ENCODE measurements around the gene PTGER4.

PTGER4 gene

DNA sequence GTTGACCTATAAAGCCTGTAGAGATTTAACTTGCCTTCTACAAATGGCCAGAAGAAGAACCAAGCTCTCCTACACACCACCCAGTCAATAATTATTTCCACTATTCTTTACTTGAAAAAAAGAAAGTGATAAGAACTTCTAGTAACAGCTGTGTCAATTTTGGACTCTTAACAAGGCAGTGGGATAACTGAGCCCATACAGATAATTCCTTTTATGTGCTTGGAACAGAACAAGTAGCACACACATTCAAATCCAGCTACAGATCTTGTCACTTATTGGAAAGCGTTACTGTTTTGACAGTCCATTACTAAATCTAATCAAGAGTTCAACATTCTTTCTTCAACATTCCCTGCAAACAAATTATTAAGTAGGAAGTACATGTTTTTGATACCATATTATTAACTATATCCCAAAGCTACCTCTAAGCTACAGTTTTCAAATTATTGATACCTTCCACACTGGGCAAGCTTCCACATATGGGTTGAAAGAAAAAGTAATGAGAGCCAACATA is 6.3 kb downstream of the PTGER4 start:
- ATAC-seq (ENCODE audit: insufficient read depth, low read depth) (no peak), DNase-seq (no peak)
- Histone ChIP-seq H3K9me3 (ENCODE audit: insufficient read depth, low read length, severe bottlenecking) (no peaks in the 10 kb centered on the region), H2AFZ (ENCODE audit: low read depth, low read length) (no peak overlapping the region), H4K20me1 (ENCODE audit: insufficient read depth, low read length) (peaks cover 90% of the 10 kb centered on the region), H3K27ac (ENCODE audit: low read length) (peak overlapping the region; percentile 75), H3K4me2 (ENCODE audit: insufficient read depth, low read length) (peak overlapping the region; percentile 65), H3K4me1 (ENCODE audit: insufficient read depth, low read length) (peaks cover 63% of the 10 kb centered on the region), H3K9ac (ENCODE audit: low read depth, low read length) (peak overlapping the region; percentile 89), H3K4me3 (ENCODE audit: low read depth in 1 of 2, low read length in 2 of 2) (peak overlapping the region; percentile 95 to 96; a peak in 3 of 4 replicates), H3K27me3 (ENCODE audit: insufficient read depth, low read length, poor library complexity) (no peaks in the 10 kb centered on the region), H3K79me2 (ENCODE audit: insufficient read depth, low read length) (peaks cover 100% of the 10 kb centered on the region), H3K36me3 (ENCODE audit: insufficient read depth, low read length) (peaks cover 99% of the 10 kb centered on the region)
- no peak for TF ChIP-seq EZH2 (IDR thresholded peaks at IDR 0.05; ENCODE audit: borderline replicate concordance, low read depth, low read length, severe bottlenecking)
- TF ChIP-seq, protein P1, sequence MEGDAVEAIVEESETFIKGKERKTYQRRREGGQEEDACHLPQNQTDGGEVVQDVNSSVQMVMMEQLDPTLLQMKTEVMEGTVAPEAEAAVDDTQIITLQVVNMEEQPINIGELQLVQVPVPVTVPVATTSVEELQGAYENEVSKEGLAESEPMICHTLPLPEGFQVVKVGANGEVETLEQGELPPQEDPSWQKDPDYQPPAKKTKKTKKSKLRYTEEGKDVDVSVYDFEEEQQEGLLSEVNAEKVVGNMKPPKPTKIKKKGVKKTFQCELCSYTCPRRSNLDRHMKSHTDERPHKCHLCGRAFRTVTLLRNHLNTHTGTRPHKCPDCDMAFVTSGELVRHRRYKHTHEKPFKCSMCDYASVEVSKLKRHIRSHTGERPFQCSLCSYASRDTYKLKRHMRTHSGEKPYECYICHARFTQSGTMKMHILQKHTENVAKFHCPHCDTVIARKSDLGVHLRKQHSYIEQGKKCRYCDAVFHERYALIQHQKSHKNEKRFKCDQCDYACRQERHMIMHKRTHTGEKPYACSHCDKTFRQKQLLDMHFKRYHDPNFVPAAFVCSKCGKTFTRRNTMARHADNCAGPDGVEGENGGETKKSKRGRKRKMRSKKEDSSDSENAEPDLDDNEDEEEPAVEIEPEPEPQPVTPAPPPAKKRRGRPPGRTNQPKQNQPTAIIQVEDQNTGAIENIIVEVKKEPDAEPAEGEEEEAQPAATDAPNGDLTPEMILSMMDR (IDR thresholded peaks at IDR 0.05; ENCODE audit: borderline replicate concordance, extremely low read depth, low read length, poor library complexity, severe bottlenecking) = no peak

DNA sequence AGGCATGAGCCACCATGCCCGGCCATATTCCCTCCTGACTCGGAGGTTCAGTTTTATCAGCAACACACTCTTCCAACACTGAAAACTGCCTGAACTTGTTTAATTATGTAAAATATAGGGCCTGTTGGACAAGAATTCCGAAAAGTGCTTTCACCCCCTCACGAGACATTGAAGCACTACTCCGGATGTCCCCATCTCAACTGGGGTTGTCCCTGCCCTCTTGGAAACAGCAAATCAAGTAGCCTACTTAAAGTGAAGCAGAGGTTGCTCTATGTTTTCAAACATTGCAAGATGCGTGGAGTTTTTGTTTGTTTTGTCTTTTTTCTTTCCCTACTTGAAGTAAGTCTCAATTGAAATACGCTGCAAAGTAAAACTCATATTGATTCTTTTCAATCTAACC is 7.6 kb downstream of the PTGER4 start:
- Histone ChIP-seq H3K27me3 (ENCODE audit: insufficient read depth, low read length, poor library complexity) (no peaks in the 10 kb centered on the region), H3K9ac (ENCODE audit: low read depth, low read length) (peak overlapping the region; percentile 89), H2AFZ (ENCODE audit: low read depth, low read length) (no peak overlapping the region), H3K4me1 (ENCODE audit: insufficient read depth, low read length) (peaks cover 73% of the 10 kb centered on the region), H3K4me3 (ENCODE audit: low read depth in 1 of 2, low read length in 2 of 2) (peak overlapping the region; percentile 95 to 96), H3K79me2 (ENCODE audit: insufficient read depth, low read length) (peaks cover 100% of the 10 kb centered on the region), H4K20me1 (ENCODE audit: insufficient read depth, low read length) (peaks cover 90% of the 10 kb centered on the region), H3K4me2 (ENCODE audit: insufficient read depth, low read length) (peak overlapping the region; percentile 65), H3K9me3 (ENCODE audit: insufficient read depth, low read length, severe bottlenecking) (no peaks in the 10 kb centered on the region), H3K27ac (ENCODE audit: low read length) (peak overlapping the region; percentile 67), H3K36me3 (ENCODE audit: insufficient read depth, low read length) (peaks cover 99% of the 10 kb centered on the region)
- TF ChIP-seq EZH2 (IDR thresholded peaks at IDR 0.05; ENCODE audit: borderline replicate concordance, low read depth, low read length, severe bottlenecking) = no peak
- TF ChIP-seq, protein P1 (IDR thresholded peaks at IDR 0.05; ENCODE audit: borderline replicate concordance, extremely low read depth, low read length, poor library complexity, severe bottlenecking) = no peak
- ATAC-seq (ENCODE audit: insufficient read depth, low read depth) (peak; percentile 27; the same call in 2 of the 3 replicates), DNase-seq (peak; percentile 37)

DNA sequence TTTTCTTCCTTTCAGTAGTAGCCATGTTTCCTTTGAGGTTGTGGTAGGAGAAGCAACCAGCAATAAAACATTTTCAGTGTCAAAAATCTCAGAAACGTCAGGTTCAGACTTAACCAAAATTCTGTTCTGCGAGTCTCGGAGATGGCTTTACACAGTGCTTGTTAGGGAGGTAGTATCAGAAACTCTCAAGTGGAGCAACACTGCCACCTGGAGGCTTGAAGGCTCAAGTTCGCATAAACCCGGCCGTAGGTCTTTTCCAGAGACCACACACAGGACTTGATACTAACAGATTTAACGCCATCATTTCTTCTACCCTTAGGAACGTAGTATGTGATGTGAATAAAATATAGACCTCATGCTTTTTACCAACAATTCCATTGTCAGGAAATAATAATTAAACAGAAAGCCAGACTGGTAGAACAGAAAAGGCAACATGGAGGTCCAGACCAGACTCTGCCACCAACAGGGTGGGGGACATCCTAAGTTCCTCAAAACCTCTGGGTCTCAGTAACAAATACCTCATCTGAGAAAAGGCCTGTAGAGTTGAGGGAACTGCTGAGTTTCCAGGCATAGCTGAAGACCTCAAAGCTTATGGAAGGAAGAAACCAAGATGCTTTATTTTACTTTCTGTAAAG is 8.5 kb downstream of the PTGER4 start:
- ATAC-seq (ENCODE audit: insufficient read depth, low read depth) (peak; percentile 81), DNase-seq (peak; percentile 87)
- Histone ChIP-seq H3K9ac (ENCODE audit: low read depth, low read length) (peak overlapping the region; percentile 89), H4K20me1 (ENCODE audit: insufficient read depth, low read length) (peaks cover 87% of the 10 kb centered on the region), H3K36me3 (ENCODE audit: insufficient read depth, low read length) (peaks cover 99% of the 10 kb centered on the region), H3K4me2 (ENCODE audit: insufficient read depth, low read length) (peak overlapping the region; percentile 65), H3K27ac (ENCODE audit: low read length) (peak overlapping the region; percentile 67), H3K4me3 (ENCODE audit: low read depth in 1 of 2, low read length in 2 of 2) (peak overlapping the region; percentile 95 to 96), H3K27me3 (ENCODE audit: insufficient read depth, low read length, poor library complexity) (no peaks in the 10 kb centered on the region), H2AFZ (ENCODE audit: low read depth, low read length) (no peak overlapping the region), H3K9me3 (ENCODE audit: insufficient read depth, low read length, severe bottlenecking) (no peaks in the 10 kb centered on the region), H3K4me1 (ENCODE audit: insufficient read depth, low read length) (peaks cover 73% of the 10 kb centered on the region), H3K79me2 (ENCODE audit: insufficient read depth, low read length) (peaks cover 100% of the 10 kb centered on the region)
- TF ChIP-seq, protein P1 (IDR thresholded peaks at IDR 0.05; ENCODE audit: borderline replicate concordance, extremely low read depth, low read length, poor library complexity, severe bottlenecking) = peak; percentile 94
- no peak for TF ChIP-seq EZH2 (IDR thresholded peaks at IDR 0.05; ENCODE audit: borderline replicate concordance, low read depth, low read length, severe bottlenecking)
